GM11168 (cell line): ENCODE results near the gene BTNL9.
"Not testable (repeated sequence)": the region's sequence is repeated elsewhere in the genome, so short reads cannot be mapped to it uniquely, and the experiment has no call there.

Experiments
- in situ Hi-C: fragments of 300-500 bp; cut with MboI; formaldehyde crosslinking; loops from one replicate; pipeline ENCODE4 v1.12.0; 2022; ENCODE audit warnings: low sequenced_read_pairs; ENCODE audit not compliant: unreplicated experiment

The BTNL9 gene

GRCh38 chr5:181039931-181040630 lies at the start of gene BTNL9:
TSS of gene BTNL9 (plus strand) at chr5:181040266. CDS start at chr5:181045490, 5,224 bp downstream.
- in situ Hi-C loops = no loop called here

GRCh38 chr5:180990882-180991242 lies 49.2 kb upstream of the BTNL9 start:
- in situ Hi-C loops = no loop called here

GRCh38 chr5:181001947-181002346 lies 38.1 kb upstream of the BTNL9 start:
- in situ Hi-C loops = no loop called here

- in situ Hi-C loops = loop anchor here (5.0 kb wide), 1 partner anchor 58 kb away; no protein-coding TSS in a partner anchor
Observed at GRCh38 chr5:181005791-181006190, 34.3 kb upstream of the BTNL9 start.

GRCh38 chr5:181008136-181008535 lies 31.9 kb upstream of the BTNL9 start:
- in situ Hi-C loops = loop anchor here (5.0 kb wide), 1 partner anchor 61 kb away; no protein-coding TSS in a partner anchor

GRCh38 chr5:181010018-181010417 lies 30.0 kb upstream of the BTNL9 start:
- in situ Hi-C loops = not testable (repeated sequence)

GRCh38 chr5:181014654-181015053 lies 25.4 kb upstream of the BTNL9 start:
- in situ Hi-C loops = not testable (repeated sequence)

GRCh38 chr5:181017448-181017847 lies 22.6 kb upstream of the BTNL9 start:
- in situ Hi-C loops = not testable (repeated sequence)

GRCh38 chr5:181020688-181021087 lies 19.4 kb upstream of the BTNL9 start:
- in situ Hi-C loops = no loop called here

GRCh38 chr5:181024245-181025064 lies 15.6 kb upstream of the BTNL9 start:
- in situ Hi-C loops = no loop called here

GRCh38 chr5:181027452-181028031 lies 12.5 kb upstream of the BTNL9 start:
- in situ Hi-C loops = no loop called here

- in situ Hi-C loops = no loop called here
Observed at GRCh38 chr5:181028032-181028819, 11.8 kb upstream of the BTNL9 start.

GRCh38 chr5:181031716-181032115 lies 8.3 kb upstream of the BTNL9 start:
- in situ Hi-C loops = no loop called here

GRCh38 chr5:181035991-181036815 lies 3.9 kb upstream of the BTNL9 start:
- in situ Hi-C loops = no loop called here

GRCh38 chr5:181036816-181037364 lies 3.2 kb upstream of the BTNL9 start:
- in situ Hi-C loops = no loop called here

- in situ Hi-C loops = no loop called here
Observed at GRCh38 chr5:181037365-181037861, 2.7 kb upstream of the BTNL9 start.

- in situ Hi-C loops = no loop called here
Observed at GRCh38 chr5:181039471-181039870, 595 bp upstream of the BTNL9 start.

- in situ Hi-C loops = no loop called here
Observed at GRCh38 chr5:181040631-181040945, 522 bp downstream of the BTNL9 start.

GRCh38 chr5:181041043-181041442 lies 977 bp downstream of the BTNL9 start:
- in situ Hi-C loops = no loop called here
